NCI-H1694 (cell line): ENCODE data around the gene NMNAT1.
"Not testable (repeated sequence)": the region's sequence is repeated elsewhere in the genome, so short reads cannot be mapped to it uniquely, and the experiment has no call there.

Experiments
- DNase-seq: peaks from one replicate; lab custom pipeline; 2025; lab: John Stamatoyannopoulos, UW

Gene NMNAT1

DNA sequence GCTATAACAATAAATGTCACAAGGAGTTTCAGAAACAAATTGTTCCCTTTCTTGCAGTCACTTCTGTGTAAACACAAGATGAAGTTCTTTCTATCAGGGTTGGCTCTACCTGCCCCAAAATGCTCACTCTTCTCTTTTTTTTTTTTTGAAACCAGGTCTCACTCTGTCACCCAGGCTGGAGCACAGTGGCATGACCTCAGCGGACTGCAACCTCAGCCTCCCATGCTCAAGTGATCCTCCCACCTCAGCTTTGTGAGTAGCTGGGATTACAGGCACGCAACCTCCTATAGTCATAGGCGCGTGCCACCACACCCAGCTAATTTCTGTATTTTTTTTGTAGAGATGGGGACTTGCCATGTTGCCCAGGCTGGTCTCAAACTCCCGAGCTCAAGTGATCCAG lies 22.7 kb upstream of the NMNAT1 start:
- DNase-seq, result no peak

- no peak for DNase-seq
Measured at GRCh38 chr1:9922342-9922741, 20.9 kb upstream of the NMNAT1 start.

GRCh38 chr1:9927259-9927658 lies 16.0 kb upstream of the NMNAT1 start:
- no peak for DNase-seq

GRCh38 chr1:9929431-9930385 lies 13.6 kb upstream of the NMNAT1 start:
- no peak for DNase-seq

DNA sequence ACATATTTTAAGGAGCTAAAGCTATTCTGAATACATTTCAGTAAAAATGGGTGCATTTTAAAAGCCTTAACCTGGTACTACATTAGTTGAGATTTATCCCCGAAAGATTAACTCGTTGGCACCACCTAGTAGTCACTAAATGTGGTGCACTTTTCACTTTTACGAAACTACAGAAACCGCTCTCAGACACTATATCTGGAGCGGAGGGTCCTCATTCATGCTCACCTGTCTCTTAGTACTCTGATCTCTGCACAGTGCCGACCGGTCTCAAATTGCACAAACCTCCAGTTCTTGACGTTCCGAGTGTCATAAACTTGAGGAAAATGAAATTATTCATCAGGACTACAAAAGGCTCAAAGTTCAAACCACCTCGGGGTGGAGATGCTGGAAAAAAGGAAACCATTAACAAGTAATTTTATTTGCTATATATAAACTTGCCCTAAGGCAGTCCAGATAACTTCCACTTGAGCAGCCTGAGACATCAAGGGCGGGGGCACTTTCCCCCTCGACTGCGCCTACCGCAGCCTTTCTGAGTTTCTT lies 806 bp upstream of the NMNAT1 start:
- DNase-seq, result peak; percentile 72

GRCh38 chr1:9946315-9946714 lies 3.0 kb downstream of the NMNAT1 start:
- no peak for DNase-seq

- no peak for DNase-seq
Measured at GRCh38 chr1:9957726-9958125, 14.5 kb downstream of the NMNAT1 start.

DNA sequence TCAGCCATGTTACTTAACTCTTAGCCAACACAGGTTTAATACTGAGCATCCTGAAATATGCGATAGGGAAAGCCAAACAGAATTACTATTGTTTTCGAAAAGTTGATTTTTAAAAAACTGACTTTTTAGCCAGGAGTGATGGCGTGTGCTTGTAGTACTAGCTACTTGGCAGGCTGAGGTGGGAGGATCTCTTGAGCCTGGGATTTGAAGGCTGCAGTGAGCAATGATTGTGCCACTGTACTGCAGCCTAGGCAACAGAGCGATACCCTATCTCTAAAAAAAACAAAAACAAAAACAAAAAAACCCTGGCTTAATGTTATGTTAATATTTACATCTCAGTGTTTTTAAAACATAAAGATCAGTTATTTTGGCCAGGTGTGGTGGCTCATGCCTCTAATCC lies 16.7 kb downstream of the NMNAT1 start:
- DNase-seq, result no peak

DNA sequence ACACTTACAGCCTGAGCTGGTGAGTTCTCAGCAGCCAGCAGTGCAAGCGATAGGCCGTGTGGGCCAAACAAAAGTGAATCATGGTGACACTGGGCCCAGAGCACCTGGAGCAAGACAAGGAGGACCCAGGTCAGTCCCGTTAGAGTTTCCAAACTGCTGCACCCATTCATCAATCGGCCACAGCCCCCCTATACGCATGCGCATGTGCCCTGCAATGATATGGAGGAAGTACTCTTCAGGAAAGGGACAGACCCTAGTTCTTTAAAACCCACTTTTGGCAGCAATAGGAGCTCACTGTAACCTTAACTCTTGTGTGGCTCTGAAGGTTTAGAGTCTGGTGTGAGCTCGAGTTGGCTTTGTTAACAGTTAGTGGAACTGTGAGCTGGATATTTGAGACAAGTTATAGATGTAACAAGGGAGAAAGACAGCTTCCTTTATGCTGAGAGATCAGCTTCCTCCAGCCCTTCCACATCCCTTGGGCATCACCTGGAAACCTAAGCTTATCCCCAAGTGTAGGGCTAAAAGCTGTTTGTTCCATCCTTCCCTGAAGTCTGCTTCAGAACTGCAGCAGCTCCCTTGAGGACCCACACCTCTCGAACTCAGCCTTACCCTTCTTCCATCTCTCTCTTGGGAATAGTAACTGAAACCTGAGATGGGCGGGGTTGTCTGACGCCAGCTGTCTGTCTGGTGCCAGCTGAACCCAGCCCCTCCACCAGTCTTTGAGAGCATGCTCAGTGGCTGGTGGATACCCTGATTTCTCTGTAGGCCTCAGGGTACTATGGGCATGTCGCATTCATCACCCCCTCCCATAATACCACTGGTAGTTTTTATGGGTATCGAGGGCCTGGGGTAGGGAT lies 17.7 kb downstream of the NMNAT1 start:
- peak; percentile 73 for DNase-seq

DNA sequence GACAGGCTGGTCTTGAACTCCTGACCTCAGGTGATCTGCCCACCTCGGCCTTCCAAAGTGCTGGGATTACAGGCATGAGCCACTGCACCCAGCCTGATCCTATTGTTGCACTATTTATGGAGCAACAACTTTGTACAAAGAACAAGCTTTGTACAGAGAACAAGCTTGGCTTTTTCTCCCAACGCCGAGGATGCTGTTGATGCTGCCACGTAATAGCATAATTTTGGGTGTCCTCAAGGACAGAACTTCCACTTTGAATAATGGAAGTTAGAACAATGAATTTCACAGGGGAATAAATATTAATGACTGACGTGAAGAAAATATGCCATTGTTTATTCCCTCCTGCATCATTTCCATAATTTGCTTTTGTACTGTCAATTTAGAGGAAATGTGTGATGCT lies 41.0 kb downstream of the NMNAT1 start:
- DNase-seq, result no peak

GRCh38 chr1:9985001-9985400 lies 41.7 kb downstream of the NMNAT1 start:
- no peak for DNase-seq

DNA sequence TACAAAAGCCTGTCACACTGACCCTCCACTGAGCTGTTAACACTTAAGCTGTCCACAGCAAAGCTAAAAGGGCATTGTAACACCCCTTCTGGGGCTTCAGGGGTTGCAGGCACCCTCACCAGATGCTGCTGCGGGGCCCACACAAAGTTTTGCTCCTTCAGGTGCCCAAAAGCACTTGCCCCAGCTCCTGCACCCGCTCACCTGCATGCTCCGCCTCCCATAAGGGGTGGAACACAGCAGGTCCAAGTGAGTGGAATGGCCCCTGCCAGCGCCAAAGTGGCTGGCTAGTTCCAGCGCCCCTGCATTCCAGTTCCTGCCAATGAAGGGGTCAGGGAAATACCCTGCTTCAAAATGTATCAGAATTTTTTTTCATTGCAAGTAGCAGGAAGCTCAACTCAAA lies 46.5 kb downstream of the NMNAT1 start:
- DNase-seq, result no peak

DNA sequence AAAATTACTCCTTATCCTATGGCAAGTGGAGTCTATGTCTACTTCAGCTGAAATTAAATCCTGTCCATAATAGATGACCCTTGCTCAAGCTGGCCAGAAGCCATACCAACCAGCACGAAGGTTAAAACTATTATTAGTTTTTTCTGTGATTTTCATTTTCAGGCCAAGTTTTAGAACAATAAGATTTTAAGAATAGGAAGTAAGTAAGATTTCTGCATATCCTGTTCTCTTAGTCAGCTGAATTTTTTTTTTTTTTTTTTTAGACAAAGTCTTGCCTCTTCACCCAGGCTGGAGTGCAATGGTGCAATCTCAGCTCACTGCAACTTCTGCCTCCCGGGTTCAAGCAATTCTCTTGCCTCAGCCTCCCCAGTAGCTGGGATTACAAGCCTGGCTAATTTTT lies 47.7 kb downstream of the NMNAT1 start:
- no peak for DNase-seq

GRCh38 chr1:9992910-9993309 lies 49.6 kb downstream of the NMNAT1 start:
- no peak for DNase-seq

DNA sequence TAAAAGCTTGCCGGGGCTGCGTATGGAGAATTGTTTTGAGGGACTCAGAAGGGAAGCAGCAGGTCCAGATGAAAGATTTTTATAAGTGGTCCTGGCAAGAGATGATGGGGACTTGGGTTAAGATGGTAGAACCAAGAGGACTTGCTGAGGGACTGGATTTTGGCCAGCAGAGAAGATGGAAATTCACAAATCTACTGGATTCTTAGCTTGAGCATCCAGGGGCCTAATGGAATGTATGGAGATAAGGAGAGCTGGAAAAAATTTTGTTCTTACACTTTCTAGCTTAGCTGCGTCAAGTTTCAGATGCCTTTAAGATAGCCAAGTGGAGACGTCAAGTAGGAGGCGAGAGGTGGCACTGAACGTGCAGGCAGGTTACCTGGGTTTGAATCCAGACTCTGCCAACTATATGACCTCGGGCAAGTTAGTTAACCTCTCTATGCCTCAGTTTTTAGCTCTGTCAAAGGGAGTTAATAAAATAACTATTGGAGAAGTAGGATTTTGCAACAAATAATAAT lies 50.3 kb downstream of the NMNAT1 start:
- no peak for DNase-seq

GRCh38 chr1:9996624-9997582 lies 53.6 kb downstream of the NMNAT1 start, which contains the start of gene RBP7:
RBP7 (plus strand) TSS chr1:9997228; CDS start chr1:9997259, 31 bp downstream.
- DNase-seq, result no peak

DNA sequence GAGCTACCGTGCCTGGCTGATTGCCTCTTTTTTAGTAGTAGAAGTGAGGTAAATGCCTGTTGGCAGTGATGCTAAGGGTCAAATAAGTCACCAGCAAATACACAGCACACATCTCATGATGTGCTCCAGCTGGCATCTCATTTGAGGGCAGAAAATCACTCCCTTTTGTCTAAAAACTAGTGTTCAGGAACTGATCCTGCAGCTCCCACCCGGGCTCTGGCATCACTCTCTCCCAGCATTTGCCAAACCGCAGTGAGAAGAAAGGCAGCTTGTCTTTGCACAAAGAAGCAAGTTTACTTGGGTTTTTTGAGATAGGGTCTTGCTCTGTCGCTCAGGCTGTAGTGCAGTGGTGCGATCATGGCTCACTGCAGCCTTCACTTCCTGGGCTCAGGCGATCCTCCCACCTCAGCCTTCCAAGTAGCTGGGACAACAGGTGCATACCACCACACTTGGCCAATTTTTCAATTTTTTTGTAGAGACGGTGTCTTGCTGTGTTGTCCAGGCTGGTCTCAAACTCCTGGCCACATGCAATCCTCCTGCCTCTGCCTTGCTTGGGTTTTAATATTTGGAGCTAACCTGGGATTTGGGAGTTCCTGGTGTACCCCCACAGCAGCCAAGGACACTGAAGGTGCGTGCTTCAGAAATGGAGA lies 57.9 kb downstream of the NMNAT1 start:
- no peak for DNase-seq

- not testable (repeated sequence) for DNase-seq
Measured at GRCh38 chr1:10005248-10005647, 62.0 kb downstream of the NMNAT1 start.

- DNase-seq, result no peak
Measured at GRCh38 chr1:10007169-10007568, 63.9 kb downstream of the NMNAT1 start.

DNA sequence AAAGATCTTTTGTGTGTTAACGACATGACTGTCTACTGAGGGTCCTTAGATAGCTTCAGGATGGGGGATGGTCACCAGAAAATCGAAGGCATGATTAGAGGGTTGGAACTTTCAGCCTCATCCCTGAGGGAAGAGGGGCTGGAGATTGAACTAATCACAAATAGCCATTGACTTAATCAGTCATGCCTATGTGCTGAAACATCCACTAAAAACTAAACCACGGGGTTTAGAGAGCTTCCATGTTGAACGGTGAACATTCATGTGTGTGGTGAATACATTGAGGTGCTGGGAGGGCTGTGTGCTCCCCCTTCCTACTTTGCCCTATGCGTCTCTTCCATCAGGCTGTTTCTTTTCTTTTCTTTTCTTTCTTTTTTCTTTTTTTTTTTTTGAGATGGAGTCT lies 70.7 kb downstream of the NMNAT1 start:
- DNase-seq, result no peak

GRCh38 chr1:10019561-10019960 lies 76.3 kb downstream of the NMNAT1 start:
- no peak for DNase-seq
